RCC 7860 (cell line): Measurements from ENCODE around the gene MKLN1.

ENCODE experiments used
- DNase-seq: peaks from one replicate; pipeline ENCODE4 v3.0.0-alpha.2; 2015; ENCODE audit warnings: low spot score
- FAIRE-seq: peaks from 2 replicates; lab custom pipeline; 2012; peaks lifted over from hg19 to GRCh38; lab: Jason Lieb, UNC

MKLN1 gene

DNA sequence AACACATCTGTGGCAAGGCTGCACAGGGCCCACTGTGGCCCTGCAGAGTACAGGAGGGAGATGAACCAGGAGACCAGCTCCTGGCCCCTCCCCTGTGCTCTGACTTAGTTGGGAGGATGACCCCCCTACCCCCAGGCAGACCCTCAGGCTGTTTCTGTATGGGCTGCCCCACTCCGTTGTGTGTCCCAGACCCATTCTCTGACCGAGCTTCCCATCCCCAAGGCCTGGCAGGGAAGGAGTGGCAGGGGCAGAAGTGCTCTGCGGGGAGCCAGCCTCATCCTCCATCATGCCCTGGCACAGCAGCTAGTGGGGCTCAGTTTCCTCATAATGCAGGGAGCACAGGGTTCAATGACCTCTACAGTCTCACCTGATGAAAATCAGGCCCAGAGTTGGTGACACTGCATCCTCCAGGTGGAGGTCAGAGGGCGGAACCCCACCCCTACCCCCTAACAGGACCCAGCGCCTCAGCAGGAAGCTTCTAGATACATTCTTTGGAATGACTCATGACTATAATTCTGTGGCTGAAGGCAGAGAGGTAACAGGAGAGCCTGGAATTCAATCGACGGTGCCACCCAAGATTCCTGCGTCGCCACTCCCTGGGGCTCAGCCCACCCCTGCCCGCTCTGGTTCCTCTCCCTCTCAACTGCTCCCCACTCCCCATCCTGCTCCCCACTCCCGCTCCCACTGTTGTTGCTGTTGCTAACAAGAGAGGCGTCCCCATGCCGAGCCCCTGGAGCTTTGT, 210.6 kb downstream of the MKLN1 start:
- no peak for FAIRE-seq
- DNase-seq: peak; percentile 49

DNA sequence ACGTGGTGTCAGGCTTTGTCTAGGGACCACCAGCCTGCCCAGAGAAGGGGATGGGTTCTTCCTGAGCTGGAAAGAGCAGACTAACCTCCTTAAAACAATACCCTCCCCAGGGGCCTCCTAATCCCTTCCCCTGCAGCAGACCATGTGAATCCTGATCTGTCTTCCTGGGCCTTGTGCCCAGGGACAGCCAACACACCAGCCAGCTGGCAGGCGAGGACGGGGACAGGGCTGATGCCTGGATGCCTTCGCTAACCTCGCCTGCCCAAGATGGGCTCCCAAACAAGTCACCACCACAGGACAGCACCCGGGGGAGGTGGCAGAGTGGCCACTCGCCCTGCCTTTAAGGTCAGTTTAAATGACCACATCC, 211.1 kb downstream of the MKLN1 start:
- FAIRE-seq (no peak), DNase-seq (no peak)

DNA sequence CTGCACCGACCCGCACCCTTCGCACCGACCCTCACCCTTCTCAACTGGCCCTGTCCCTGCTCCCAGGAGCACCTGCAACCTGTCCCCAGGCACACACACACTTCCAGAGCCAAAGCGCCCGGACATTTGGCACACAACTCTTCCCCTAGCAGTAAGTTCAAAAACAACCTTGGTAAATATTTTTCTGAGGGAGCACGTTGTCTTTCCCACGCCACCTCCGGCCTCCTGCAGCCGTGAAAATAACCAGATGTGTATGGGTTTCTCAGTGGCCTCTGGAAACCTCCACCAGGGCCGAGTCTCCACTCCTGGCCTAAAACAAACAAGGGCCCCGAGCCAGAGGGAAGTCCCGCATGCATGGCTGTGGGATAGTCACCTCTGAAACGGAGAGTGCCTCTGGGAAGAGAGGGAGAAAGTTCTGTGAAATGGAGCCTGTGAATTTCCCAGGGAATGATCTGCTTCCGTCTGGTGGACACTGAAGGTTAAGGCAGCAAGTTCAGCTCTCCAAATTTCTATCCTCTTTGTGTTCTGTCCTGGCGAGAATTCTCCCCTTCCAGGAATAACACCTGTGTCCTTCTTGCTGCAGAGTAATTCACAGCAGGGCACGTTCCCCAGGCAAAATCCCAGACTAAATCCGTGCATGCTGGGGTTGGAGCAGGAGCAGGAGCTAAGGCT, 213.0 kb downstream of the MKLN1 start:
- no peak for FAIRE-seq
- DNase-seq: no peak

DNA sequence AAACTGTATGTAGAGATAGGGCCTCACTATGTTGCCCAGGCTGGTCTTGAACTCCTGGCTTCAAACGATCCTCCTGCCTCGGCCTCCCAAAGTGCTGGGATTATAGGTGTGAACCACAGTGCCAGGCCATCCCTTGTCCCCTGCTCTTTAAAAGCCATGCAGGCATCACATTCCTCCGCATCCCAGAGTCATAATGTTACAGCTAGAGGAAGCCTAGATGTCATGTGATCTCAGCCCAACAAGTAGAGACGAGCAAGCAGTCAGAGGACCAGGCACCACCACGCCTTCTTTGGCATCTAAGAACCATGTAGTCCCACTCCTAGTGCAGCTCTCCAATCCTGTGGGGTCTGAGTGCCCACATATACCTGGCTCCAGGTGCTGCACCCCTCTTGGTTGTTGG, 215.6 kb downstream of the MKLN1 start:
- DNase-seq: no peak
- no peak for FAIRE-seq

DNA sequence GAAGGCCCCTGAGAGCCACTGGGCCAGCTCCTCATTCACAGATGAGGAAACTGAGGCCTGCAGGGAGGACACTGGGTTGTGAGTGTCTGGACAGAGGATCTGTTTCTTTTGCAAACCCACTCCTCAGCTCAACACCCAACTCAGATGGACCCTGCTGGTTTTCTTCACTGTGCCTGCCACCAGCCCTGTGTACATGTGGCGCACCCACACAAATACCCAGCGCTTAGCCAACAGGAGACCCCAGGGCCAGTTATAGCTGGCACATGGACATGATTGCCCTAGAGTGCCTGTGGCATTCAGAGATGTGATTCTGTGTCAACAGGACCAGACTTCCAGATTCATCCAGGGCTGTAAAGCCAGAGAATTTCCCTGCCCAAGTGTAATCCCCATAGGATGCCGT, 216.3 kb downstream of the MKLN1 start:
- DNase-seq (no peak), FAIRE-seq (no peak)

DNA sequence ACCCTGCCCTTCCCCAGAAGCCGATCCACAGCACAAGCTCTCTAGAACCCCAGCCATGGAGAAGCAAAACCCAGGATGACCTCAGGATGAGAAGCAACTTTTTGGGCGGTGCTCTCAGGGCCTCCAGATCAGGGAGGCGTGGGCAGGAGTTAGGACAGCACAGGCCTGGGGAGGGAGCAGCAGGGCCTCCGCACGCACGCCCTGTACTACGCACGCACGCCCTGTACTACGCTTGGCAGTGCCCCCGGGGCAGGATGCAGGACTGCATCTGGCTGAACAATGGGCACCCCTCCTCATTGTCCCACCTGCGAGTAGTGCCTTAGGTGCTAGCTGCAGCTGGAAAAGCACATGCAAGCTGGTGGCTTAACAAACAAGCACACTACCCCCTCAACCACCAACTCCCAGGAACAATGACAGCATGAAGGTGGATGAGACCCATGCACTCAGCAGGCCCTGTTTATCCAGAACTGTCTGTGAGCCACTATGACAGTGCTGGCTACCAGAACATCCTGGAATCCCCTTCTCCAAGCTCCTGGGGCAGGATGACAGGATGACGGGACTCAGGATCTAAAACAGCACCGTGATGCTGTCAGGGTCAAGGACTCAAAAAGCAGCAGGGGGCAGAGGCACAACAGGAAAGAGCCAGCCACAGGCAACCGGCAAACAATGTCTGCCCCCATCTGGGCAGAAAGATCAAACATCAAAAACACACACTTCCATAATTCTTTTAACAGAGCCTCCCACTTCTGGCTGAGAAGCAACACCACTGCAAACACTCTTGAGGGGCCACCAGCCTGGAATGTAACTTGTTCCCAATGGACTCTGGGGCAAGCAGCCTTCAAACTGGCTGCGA, 217.0 kb downstream of the MKLN1 start:
- no peak for FAIRE-seq

DNA sequence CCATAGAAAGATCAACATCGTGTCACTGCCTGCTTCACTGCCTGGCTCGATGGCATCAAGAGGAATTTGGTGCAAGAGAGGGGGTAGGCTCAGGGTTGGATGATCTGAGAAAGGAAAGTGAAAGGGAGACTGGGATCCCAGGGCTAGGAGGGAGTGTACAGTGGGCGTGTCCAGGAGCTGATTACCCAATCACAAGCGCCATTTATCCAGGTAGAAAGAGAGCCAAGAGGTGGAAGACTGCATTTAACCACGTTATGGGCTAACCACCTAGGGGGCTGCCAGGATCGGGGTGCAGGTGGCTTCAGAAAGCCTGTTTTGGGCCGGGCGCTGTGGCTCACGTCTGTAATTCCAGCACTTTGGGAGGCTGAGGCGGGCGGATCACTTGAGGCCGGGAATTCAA, 218.4 kb downstream of the MKLN1 start:
- DNase-seq (peak; percentile 56), FAIRE-seq (no peak)

More for the DNA sequence above, 217.0 kb downstream of the MKLN1 start:
- peak; percentile 52 for DNase-seq
